GM19023 (cell line): ENCODE measurements around the gene TTLL12.
A peak's percentile ranks its signal among the peaks of the same experiment; 100 is the strongest.
"Not testable (repeated sequence)": the region's sequence is repeated elsewhere in the genome, so short reads cannot be mapped to it uniquely, and the experiment has no call there.

Experiments used
- ATAC-seq: cut with Tn5 transposase; IDR thresholded peaks from one replicate; pipeline ENCODE4 v1.9.1; 2021; ENCODE audit warnings: mild to moderate bottlenecking, moderate library complexity; ENCODE audit not compliant: unreplicated experiment

Gene TTLL12

GRCh38 chr22:43157874-43158546 lies 28.9 kb downstream of the TTLL12 start:
- no peak for ATAC-seq

- no peak for ATAC-seq
These were observed 30.5 kb downstream of the TTLL12 start for GRCh38 chr22:43156413-43156812.

GRCh38 chr22:43155789-43156188 lies 31.1 kb downstream of the TTLL12 start:
- ATAC-seq = no peak

GRCh38 chr22:43154887-43155536 lies 31.9 kb downstream of the TTLL12 start:
- no peak for ATAC-seq

GRCh38 chr22:43153899-43154298 lies 33.0 kb downstream of the TTLL12 start:
- no peak for ATAC-seq

- ATAC-seq = no peak
These were observed 34.4 kb downstream of the TTLL12 start for GRCh38 chr22:43152357-43153071.

- no peak for ATAC-seq
These were observed 35.0 kb downstream of the TTLL12 start for GRCh38 chr22:43152003-43152356.

GRCh38 chr22:43151251-43152002 lies 35.5 kb downstream of the TTLL12 start, which contains the start of gene TSPO:
TSS of gene TSPO (plus strand) at chr22:43151559. CDS start at chr22:43159239, 7,680 bp downstream.
- peak; percentile 47 for ATAC-seq

GRCh38 chr22:43150731-43151206 lies 36.2 kb downstream of the TTLL12 start:
- ATAC-seq = no peak

GRCh38 chr22:43148581-43148980 lies 38.4 kb downstream of the TTLL12 start:
- ATAC-seq = no peak

GRCh38 chr22:43147821-43148220 lies 39.1 kb downstream of the TTLL12 start:
- ATAC-seq = no peak

- ATAC-seq = not testable (repeated sequence)
These were observed 40.6 kb downstream of the TTLL12 start for GRCh38 chr22:43146332-43146731.

- ATAC-seq = not testable (repeated sequence)
These were observed 41.6 kb downstream of the TTLL12 start for GRCh38 chr22:43145371-43145770.

- ATAC-seq = no peak
These were observed 42.0 kb downstream of the TTLL12 start for GRCh38 chr22:43144949-43145348.

GRCh38 chr22:43142880-43143562 lies 43.9 kb downstream of the TTLL12 start, which contains the start of gene MCAT:
TSS of gene MCAT (minus strand) at chr22:43143398. CDS start at chr22:43143348, 50 bp downstream.
- peak; percentile 74 for ATAC-seq

- no peak for ATAC-seq
These were observed 50.1 kb downstream of the TTLL12 start for GRCh38 chr22:43136801-43137200.

- no peak for ATAC-seq
These were observed 50.7 kb downstream of the TTLL12 start for GRCh38 chr22:43136255-43136654.

- ATAC-seq = no peak
These were observed 51.4 kb downstream of the TTLL12 start for GRCh38 chr22:43135565-43135964.

- ATAC-seq = no peak
These were observed 52.4 kb downstream of the TTLL12 start for GRCh38 chr22:43134553-43134952.

GRCh38 chr22:43133401-43133800 lies 53.5 kb downstream of the TTLL12 start:
- ATAC-seq = no peak
